Neural progenitor cell (in vitro differentiated cells): ENCODE measurements around the gene LRFN5. TPM values are rescaled to one million over a fixed set of nuclear protein-coding genes. Genes with fewer than 3 reads are reported as not detected.
A peak's percentile ranks its signal among the peaks of the same experiment; 100 is the strongest.

Source experiments
- DNase-seq: peaks from one replicate; pipeline ENCODE4 v3.0.0-alpha.2; 2016; ENCODE audit warnings: low spot score
- H2AFZ ChIP-seq: fragments of 200-600 bp; sonication (generic); replicated peaks from 2 replicates; pipeline ENCODE4 v1.6.1; 2016; ENCODE audit warnings: antibody characterized with exemption
- H3F3A ChIP-seq: fragments of 200-600 bp; sonication (generic); 2 replicates; pipeline ENCODE4 v1.6.1; 2016; ENCODE audit warnings: antibody characterized with exemption, low read depth
- H3K27ac ChIP-seq: fragments of 200-600 bp; sonication (generic); 2 replicates; pipeline ENCODE4 v1.5.1; 2016; ENCODE audit warnings: mild to moderate bottlenecking
- H3K27me3 ChIP-seq: fragments of 200-600 bp; sonication (generic); 2 replicates; pipeline ENCODE4 v1.6.1; 2016; ENCODE audit warnings: mild to moderate bottlenecking, moderate library complexity
- H3K36me3 ChIP-seq: fragments of 200-600 bp; sonication (generic); 2 replicates; pipeline ENCODE4 v1.5.1; 2016
- H3K4me1 ChIP-seq: fragments of 200-600 bp; sonication (generic); 2 replicates; pipeline ENCODE4 v1.6.1; 2016; ENCODE audit warnings: mixed run types
- H3K4me2 ChIP-seq: fragments of 200-600 bp; sonication (generic); 2 replicates; pipeline ENCODE4 v1.6.1; 2016
- H3K4me3 ChIP-seq: fragments of 200-600 bp; sonication (generic); 2 replicates; pipeline ENCODE4 v1.5.1; 2016
- H3K79me2 ChIP-seq: fragments of 200-600 bp; sonication (generic); 2 replicates; pipeline ENCODE4 v1.6.1; 2016; ENCODE audit warnings: low read depth
- H3K9ac ChIP-seq: fragments of 200-600 bp; sonication (generic); 2 replicates; pipeline ENCODE4 v1.6.1; 2016
- H3K9me3 ChIP-seq: fragments of 200-600 bp; sonication (generic); 2 replicates; pipeline ENCODE4 v1.5.1; 2016; ENCODE audit warnings: low read depth
- H4K20me1 ChIP-seq: fragments of 200-600 bp; sonication (generic); 2 replicates; pipeline ENCODE4 v1.6.1; 2016; ENCODE audit warnings: low read depth
- H3K27ac Mint-ChIP-seq: 3 replicates; pipeline ENCODE4 v1.8.0; 2021; ENCODE audit warnings: mixed read lengths
- H3K27me3 Mint-ChIP-seq: 2 replicates; pipeline ENCODE4 v1.8.0; 2022; ENCODE audit warnings: low read depth, mild to moderate bottlenecking, inconsistent platforms, moderate library complexity, mixed read lengths; ENCODE audit not compliant: insufficient read depth
- H3K36me3 Mint-ChIP-seq: 3 replicates; pipeline ENCODE4 v1.8.0; 2021; ENCODE audit warnings: mixed read lengths
- H3K4me1 Mint-ChIP-seq: 3 replicates; pipeline ENCODE4 v1.8.0; 2021; ENCODE audit warnings: mixed read lengths
- H3K4me3 Mint-ChIP-seq: 3 replicates; pipeline ENCODE4 v1.8.0; 2021; ENCODE audit warnings: mild to moderate bottlenecking, moderate library complexity, mixed read lengths
- H3K9me3 Mint-ChIP-seq: 3 replicates; pipeline ENCODE4 v1.8.0; 2020; ENCODE audit warnings: mixed read lengths
- EZH2 ChIP-seq: fragments of 200-600 bp; sonication (generic); IDR thresholded peaks from 2 replicates; pipeline ENCODE4 v1.6.1; 2017; ENCODE audit warnings: antibody characterized with exemption, mild to moderate bottlenecking, moderate library complexity
- EZH2phosphoT487 ChIP-seq: fragments of 200-600 bp; sonication (generic); IDR thresholded peaks from 2 replicates; pipeline ENCODE4 v1.6.1; 2017; ENCODE audit warnings: antibody characterized with exemption
- total RNA-seq: library from RNA; depleted of rRNA; stranded (reverse); fragments of >200 nt; gene quantifications from 2 replicates; pipeline ENCODE4 v1.2.3, GENCODE V29; 2015; ENCODE audit warnings: low replicate concordance
- TF ChIP-seq, protein P1 (sequence below): fragments of 200-600 bp; sonication (generic); IDR thresholded peaks from 2 replicates; pipeline ENCODE4 v1.5.1; 2017; ENCODE audit warnings: antibody characterized with exemption, mild to moderate bottlenecking

The LRFN5 gene
- total RNA-seq, 1 donor from 2014 or later, result 0.49 TPM

DNA sequence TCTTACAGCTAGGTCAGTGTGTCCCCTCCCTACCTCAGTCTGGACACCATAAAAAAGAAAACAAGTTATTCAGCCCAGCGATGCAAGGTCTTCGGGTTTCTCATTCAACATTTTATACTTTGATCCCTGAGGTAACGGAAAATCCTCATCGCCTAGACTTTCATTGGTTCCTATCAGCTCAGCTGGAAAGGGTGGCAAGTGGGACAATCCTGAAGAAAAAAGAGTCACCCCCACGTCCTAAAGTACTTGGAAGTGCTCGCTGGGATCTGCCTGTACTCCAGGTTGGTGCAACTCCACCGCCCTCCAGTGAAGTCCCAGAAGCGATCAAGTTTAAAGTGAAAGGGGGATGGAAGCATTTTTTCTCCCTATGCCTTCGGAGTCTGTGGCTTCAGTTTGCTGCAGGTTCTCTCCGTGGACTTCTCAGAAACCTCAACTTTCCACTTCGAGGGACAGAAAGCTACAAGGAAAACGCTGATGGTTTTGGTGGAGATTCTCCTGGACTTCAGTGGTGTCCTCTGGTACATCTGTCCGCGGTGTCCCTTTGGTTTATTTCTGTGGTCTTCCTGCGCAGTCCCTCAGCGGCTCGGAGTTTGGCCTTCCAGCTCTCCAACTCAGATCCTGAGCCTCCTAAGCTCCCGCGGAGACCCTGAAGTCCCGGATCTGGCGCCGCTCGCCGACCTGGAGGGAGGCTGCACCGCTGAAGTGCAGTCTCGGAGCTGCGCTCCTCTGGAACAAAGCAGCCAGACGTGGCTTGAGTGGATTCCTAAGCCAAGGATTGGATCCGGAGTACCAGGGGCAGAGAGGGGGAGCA lies 1.8 kb upstream of the LRFN5 start:
- Mint-ChIP-seq H3K36me3 (no peaks in the 10 kb centered on the region), H3K4me1 (peaks cover 42% of the 10 kb centered on the region), H3K4me3 (peak overlapping the region; percentile 85), H3K27ac (no peak overlapping the region), H3K9me3 (no peaks in the 10 kb centered on the region), H3K27me3 (peaks cover 39% of the 10 kb centered on the region)
- H3F3A ChIP-seq, result peaks cover 16% of the 10 kb centered on the region
- H3K36me3 ChIP-seq, result no peaks in the 10 kb centered on the region
- peak overlapping the region; percentile 71 for H3K4me3 ChIP-seq
- peak overlapping the region; percentile 96 for H2AFZ ChIP-seq
- H3K9me3 ChIP-seq, result no peaks in the 10 kb centered on the region
- H3K79me2 ChIP-seq, result no peaks in the 10 kb centered on the region
- H3K27ac ChIP-seq, result no peak overlapping the region
- DNase-seq, result peak; percentile 93
- TF ChIP-seq EZH2phosphoT487 (no peak), EZH2 (no peak)
- TF ChIP-seq, protein P1, sequence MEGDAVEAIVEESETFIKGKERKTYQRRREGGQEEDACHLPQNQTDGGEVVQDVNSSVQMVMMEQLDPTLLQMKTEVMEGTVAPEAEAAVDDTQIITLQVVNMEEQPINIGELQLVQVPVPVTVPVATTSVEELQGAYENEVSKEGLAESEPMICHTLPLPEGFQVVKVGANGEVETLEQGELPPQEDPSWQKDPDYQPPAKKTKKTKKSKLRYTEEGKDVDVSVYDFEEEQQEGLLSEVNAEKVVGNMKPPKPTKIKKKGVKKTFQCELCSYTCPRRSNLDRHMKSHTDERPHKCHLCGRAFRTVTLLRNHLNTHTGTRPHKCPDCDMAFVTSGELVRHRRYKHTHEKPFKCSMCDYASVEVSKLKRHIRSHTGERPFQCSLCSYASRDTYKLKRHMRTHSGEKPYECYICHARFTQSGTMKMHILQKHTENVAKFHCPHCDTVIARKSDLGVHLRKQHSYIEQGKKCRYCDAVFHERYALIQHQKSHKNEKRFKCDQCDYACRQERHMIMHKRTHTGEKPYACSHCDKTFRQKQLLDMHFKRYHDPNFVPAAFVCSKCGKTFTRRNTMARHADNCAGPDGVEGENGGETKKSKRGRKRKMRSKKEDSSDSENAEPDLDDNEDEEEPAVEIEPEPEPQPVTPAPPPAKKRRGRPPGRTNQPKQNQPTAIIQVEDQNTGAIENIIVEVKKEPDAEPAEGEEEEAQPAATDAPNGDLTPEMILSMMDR, result no peak
- peaks cover 17% of the 10 kb centered on the region for H4K20me1 ChIP-seq
- peaks cover 79% of the 10 kb centered on the region for H3K27me3 ChIP-seq
- H3K4me1 ChIP-seq, result peaks cover 15% of the 10 kb centered on the region
- H3K4me2 ChIP-seq, result peak overlapping the region; percentile 89
- H3K9ac ChIP-seq, result no peak overlapping the region

DNA sequence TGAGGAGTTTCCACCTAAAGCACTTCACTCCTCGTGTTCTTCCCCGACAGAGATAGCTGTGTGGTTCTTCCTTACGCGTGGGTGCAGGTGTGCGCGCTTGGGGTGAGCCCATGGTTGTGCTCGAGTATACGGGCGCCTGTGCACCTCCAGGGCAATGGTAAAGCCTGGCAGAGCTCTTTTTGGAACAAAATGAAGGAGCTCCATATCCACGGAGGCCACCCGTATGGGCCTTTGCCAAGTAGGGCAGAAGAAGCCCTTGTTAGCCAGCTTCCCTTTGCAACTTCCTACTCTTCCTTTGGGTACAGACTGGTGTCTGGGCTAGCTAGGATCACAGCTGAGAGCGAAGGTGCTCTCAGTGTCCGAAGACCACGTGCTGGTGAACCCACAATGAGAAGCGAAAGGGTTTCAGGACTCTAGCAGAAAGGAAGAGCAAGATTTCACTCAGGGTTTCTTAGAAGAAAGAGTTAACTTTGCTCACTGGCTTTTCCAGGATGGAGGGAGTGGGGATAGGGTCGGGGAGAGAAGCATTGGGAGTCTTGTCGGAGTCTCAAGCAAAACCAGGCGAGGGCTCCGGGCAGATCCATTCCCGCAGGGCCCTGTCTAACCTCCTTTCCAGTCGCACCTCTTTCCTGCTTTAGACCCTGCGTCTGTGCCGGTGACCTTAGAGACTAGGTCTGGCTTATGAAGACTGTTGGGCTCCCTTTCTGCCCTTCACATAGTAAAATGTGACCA lies 960 bp upstream of the LRFN5 start:
- Histone ChIP-seq H4K20me1 (peaks cover 21% of the 10 kb centered on the region), H3K27me3 (peaks cover 86% of the 10 kb centered on the region), H2AFZ (peak overlapping the region; percentile 96), H3K36me3 (no peaks in the 10 kb centered on the region), H3K9me3 (no peaks in the 10 kb centered on the region), H3K4me1 (peaks cover 15% of the 10 kb centered on the region), H3K4me3 (peak overlapping the region; percentile 71), H3F3A (peaks cover 16% of the 10 kb centered on the region), H3K79me2 (no peaks in the 10 kb centered on the region), H3K4me2 (peak overlapping the region; percentile 89), H3K27ac (no peak overlapping the region), H3K9ac (no peak overlapping the region)
- H3K9me3 Mint-ChIP-seq, result no peaks in the 10 kb centered on the region
- H3K27me3 Mint-ChIP-seq, result peaks cover 39% of the 10 kb centered on the region
- DNase-seq, result peak; percentile 75
- peak overlapping the region; percentile 63 for H3K27ac Mint-ChIP-seq
- H3K4me3 Mint-ChIP-seq, result peak overlapping the region; percentile 85
- no peaks in the 10 kb centered on the region for H3K36me3 Mint-ChIP-seq
- H3K4me1 Mint-ChIP-seq, result peaks cover 46% of the 10 kb centered on the region
- TF ChIP-seq EZH2 (no peak), EZH2phosphoT487 (no peak)
- TF ChIP-seq, protein P1, result no peak

DNA sequence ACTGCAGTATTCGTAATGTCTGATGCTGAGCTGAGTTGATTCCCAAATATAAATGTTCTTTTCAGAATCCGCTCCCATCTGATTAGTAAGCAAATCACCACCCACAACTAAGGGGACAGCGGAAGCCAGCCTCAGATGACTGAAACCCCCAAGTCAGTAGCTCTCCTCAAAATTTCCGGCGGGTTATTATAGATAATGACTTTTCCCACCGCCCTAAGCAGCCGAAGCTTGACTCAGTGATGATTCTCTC lies 469 bp upstream of the LRFN5 start:
- Mint-ChIP-seq H3K27me3 (peaks cover 39% of the 10 kb centered on the region), H3K36me3 (no peaks in the 10 kb centered on the region), H3K27ac (peak overlapping the region; percentile 63), H3K4me1 (peaks cover 46% of the 10 kb centered on the region), H3K9me3 (no peaks in the 10 kb centered on the region), H3K4me3 (peak overlapping the region; percentile 85)
- Histone ChIP-seq H3K9ac (no peak overlapping the region), H3K4me3 (peak overlapping the region; percentile 71), H3K9me3 (no peaks in the 10 kb centered on the region), H3K27me3 (peaks cover 91% of the 10 kb centered on the region), H3K4me2 (peak overlapping the region; percentile 89), H3K79me2 (no peaks in the 10 kb centered on the region), H3F3A (peaks cover 16% of the 10 kb centered on the region), H4K20me1 (peaks cover 21% of the 10 kb centered on the region), H3K4me1 (peaks cover 15% of the 10 kb centered on the region), H2AFZ (peak overlapping the region; percentile 96), H3K36me3 (no peaks in the 10 kb centered on the region), H3K27ac (no peak overlapping the region)
- no peak for TF ChIP-seq EZH2
- TF ChIP-seq, protein P1, result no peak
- TF ChIP-seq EZH2phosphoT487, result no peak
- DNase-seq, result no peak
